Amygdala (tissue), 56 donors: Measurements from ENCODE around the gene MAPKAPK3.
"Not testable (repeated sequence)": the region's sequence is repeated elsewhere in the genome, so short reads cannot be mapped to it uniquely, and the experiment has no call there.

Source experiments
- DNase-seq, 56 donors: peaks; one replicate each; lab custom pipeline; 2025; lab: John Stamatoyannopoulos, UW

Gene MAPKAPK3

GRCh38 chr3:50675179-50676030 lies 58.5 kb downstream of the MAPKAPK3 start:
- DNase-seq = peak in 49 of 56 donors; percentile 20 to 87 (median 59)

DNA sequence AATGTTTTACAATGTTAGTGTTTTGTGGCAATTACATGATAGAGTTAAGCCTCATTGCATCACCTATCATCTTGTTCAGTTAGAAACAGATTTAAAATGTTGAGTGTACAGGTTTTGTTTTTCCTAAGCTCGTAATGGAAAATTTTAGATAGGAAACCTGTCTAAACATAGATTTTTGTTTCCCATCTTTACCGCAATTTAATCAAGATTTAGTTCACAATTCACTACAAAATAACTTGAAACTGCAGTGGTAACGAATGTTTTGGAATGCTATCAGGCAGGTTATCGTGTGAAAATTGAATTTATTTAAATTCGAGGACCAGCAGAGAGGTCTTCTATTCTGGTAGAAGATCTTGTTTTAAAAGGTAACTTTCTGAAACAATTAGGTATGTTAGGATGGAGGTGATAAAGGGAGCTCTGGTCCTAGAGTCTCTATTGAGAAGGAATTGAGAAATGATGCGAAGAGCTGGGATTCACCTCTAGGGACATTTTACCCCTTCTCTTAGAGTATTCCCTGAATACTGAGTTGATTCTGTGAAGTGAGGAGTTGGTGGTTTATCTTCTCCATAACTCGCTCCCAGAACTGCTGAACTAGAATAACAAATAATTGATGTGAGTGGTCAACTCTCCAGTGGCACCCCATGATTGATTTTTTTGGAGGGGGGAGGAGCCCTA lies 59.2 kb downstream of the MAPKAPK3 start:
- DNase-seq = no peak

- peak in 4 of 56 donors; percentile 11 to 22 (median 11) for DNase-seq
These were observed 70.3 kb downstream of the MAPKAPK3 start for GRCh38 chr3:50687127-50687751.

- DNase-seq = no peak
These were observed 71.0 kb downstream of the MAPKAPK3 start for GRCh38 chr3:50687916-50688315.

- DNase-seq = not testable (repeated sequence)
These were observed 71.7 kb downstream of the MAPKAPK3 start for GRCh38 chr3:50688602-50689001.

- DNase-seq = no peak
These were observed 72.6 kb downstream of the MAPKAPK3 start for GRCh38 chr3:50689558-50689957.

GRCh38 chr3:50695031-50695430 lies 78.1 kb downstream of the MAPKAPK3 start:
- DNase-seq = no peak

- no peak for DNase-seq
These were observed 79.3 kb downstream of the MAPKAPK3 start for GRCh38 chr3:50696276-50696675.

GRCh38 chr3:50698269-50698668 lies 81.3 kb downstream of the MAPKAPK3 start:
- no peak for DNase-seq
